Fibroblast of peridontal ligament (primary cell): Measurements from ENCODE around the gene PPP2R5D.
"Not testable (repeated sequence)": the region's sequence is repeated elsewhere in the genome, so short reads cannot be mapped to it uniquely, and the experiment has no call there.

Experiments
- DNase-seq: peaks from one replicate; pipeline ENCODE4 v3.0.0-alpha.2; 2010; ENCODE audit errors: extremely low read depth

PPP2R5D gene

GRCh38 chr6:42993445-42993844 lies 9.1 kb downstream of the PPP2R5D start:
- no peak for DNase-seq

DNA sequence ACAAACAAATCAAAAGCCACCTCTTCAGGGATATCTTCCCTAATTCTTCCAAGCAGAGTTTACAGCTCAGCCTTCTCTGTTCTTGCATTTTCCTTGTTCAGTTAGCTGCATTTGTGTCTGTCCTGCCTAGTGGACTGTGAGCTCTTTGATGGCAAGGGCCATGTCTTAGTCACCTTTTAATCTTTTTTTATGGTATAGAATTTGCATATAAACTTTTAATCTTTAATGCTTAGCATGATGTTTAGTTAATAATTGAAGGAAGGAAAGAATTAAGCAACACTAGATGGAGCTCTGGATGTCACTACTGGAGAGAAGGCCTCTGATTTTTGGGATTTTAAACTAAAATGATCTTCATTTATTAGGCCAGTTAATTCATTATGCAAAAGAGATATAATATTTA lies 12.1 kb downstream of the PPP2R5D start:
- DNase-seq: no peak

DNA sequence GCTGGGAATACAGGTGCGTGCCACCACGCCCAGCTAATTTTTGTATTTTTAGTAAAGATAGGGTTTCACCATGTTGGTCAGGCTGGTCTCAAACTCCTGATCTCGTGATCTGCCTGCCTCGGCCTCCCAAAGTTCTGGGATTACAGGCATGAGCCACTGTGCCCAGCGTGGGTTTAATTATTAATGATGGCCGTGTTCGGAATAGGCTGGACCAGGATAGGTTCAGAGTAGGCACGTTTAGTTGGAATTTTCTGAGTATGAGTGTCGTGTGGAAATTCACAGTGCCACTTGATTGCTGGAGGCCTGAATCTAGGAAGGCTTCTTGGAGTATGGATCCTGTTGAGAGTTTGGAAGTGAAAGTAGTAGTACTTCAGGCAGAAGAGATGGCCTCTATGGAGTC lies 13.8 kb downstream of the PPP2R5D start:
- DNase-seq: not testable (repeated sequence)

- no peak for DNase-seq
These were observed 17.5 kb downstream of the PPP2R5D start for GRCh38 chr6:43001843-43002242.

GRCh38 chr6:43005844-43006243 lies 21.5 kb downstream of the PPP2R5D start:
- DNase-seq: no peak

- DNase-seq: no peak
These were observed 21.9 kb downstream of the PPP2R5D start for GRCh38 chr6:43006251-43006650.

DNA sequence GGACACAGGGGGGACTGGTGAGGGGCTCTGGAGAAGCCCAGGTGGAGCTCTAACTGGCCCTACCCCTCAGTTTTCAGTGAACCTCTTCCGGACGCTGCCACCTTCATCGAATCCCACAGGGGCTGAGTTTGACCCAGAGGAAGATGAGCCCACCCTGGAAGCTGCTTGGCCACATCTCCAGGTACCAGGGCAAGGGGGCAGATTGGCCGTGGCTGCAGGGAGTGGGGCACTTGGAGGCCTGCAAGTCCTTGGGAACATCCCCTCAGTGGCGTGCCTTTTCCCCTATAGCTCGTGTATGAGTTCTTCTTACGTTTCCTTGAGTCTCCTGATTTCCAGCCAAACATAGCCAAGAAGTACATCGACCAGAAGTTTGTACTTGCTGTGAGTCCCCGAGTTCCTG lies 22.8 kb downstream of the PPP2R5D start:
- DNase-seq: no peak

DNA sequence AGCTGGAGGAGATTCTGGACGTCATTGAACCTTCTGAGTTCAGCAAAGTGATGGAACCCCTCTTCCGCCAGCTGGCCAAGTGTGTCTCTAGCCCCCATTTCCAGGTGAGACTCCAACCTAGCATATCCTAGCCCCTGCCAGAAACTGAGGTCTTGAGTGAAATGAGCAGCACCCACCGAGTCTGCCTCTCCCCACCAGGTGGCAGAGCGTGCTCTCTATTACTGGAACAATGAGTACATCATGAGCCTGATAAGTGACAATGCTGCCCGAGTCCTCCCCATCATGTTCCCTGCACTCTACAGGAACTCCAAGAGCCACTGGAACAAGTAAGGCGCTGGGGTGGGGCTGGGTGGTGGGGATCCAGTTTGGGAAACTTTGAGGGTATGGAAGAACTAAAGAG lies 24.8 kb downstream of the PPP2R5D start:
- DNase-seq: peak; percentile 26

- no peak for DNase-seq
These were observed 26.8 kb downstream of the PPP2R5D start for GRCh38 chr6:43011207-43011606.

- DNase-seq: no peak
These were observed 28.0 kb downstream of the PPP2R5D start for GRCh38 chr6:43012364-43012763.

GRCh38 chr6:43013097-43013842 lies 28.9 kb downstream of the PPP2R5D start:
- peak; percentile 41 for DNase-seq

DNA sequence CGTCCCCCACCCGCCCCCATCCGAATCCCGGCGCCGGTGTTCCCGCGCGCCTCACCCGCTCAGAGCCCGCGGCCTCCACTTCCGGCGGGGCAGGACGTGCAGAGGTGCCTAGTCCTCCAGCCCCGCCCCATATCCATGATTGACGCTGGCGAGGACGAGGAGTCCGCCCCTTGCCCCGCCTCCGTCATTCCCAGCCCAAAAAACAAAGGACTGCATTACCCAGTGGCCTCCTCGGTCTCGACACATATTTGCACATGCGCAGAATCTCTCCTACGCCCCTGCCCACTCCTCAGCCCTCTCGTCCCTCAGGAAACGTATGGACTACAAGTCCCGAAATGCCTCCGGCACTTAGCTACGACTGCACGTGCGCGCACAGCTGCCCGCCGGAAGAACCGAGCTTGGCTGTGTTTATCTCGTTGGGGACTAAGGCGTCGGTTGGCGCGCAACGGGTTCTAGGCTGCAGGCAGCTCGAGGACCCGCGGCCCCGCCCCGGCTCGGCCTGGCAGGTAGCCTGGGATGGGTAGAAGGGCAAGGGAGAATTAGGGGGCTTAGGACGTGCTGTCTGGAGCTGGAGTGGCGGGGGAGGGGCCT lies 29.6 kb downstream of the PPP2R5D start, which contains the start of the genes KLHDC3 and MEA1:
Gene KLHDC3 (plus strand): TSS at position 407 of the 591 bp plus-strand sequence. CDS start 2,944 bp downstream, outside the sequence.
Gene MEA1 (minus strand): TSS at position 104 of the 591 bp plus-strand sequence. CDS start 133 bp downstream, outside the sequence.
- DNase-seq: peak; percentile 100

DNA sequence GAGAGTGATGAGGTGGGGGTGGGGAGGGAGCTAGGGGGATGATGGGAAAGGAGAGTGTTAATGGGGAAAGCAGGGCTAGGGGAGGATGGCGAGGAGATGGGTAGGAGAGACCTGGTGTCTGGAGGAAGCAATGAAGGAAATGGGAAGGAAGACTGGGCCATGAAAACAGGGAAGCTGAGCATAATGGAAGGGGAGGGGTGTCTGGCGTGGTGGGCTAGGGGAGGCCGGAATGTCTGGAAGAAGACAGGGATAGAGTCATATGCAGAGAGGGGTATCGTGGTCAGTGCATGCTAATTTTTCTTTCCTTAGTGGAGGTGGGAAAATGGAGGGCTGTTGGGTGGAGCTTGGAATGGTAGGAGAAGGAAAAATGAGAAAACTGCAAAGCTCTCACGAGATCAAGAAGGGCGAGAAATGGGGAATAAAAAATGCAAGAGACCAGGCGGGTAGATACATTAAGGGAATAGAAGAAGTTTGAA lies 30.1 kb downstream of the PPP2R5D start:
- DNase-seq: peak; percentile 64

GRCh38 chr6:43016176-43016942 lies 32.0 kb downstream of the PPP2R5D start:
- DNase-seq: no peak

GRCh38 chr6:43016943-43017334 lies 32.6 kb downstream of the PPP2R5D start:
- no peak for DNase-seq

DNA sequence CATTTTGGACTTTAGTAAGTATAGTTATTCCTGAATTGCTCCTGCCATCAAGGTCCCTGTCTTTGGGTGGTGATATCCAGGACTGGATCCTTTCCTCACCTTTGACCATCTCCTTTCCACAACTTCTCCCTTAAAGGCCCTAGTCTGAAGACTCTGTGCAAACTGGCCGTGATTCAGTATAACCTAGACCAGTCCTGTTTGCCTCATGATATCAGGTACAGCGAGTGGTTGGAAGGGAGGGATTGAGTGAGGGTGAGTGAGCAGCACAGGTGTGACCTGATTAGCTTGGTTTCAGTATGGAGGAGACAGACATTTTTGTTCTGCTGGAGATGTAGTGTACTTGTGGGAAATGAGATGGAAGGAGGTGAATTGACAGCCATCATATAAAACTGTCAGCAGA lies 34.8 kb downstream of the PPP2R5D start:
- no peak for DNase-seq

- DNase-seq: no peak
These were observed 35.8 kb downstream of the PPP2R5D start for GRCh38 chr6:43020052-43020705.

- no peak for DNase-seq
These were observed 36.5 kb downstream of the PPP2R5D start for GRCh38 chr6:43020847-43021246.

- DNase-seq: peak; percentile 53
These were observed 37.1 kb downstream of the PPP2R5D start, which contains the start of gene RRP36 for GRCh38 chr6:43021270-43022047. RRP36 (plus strand) TSS chr6:43021623; CDS start chr6:43021655, 32 bp downstream.

- no peak for DNase-seq
These were observed 40.1 kb downstream of the PPP2R5D start for GRCh38 chr6:43024436-43024835.

DNA sequence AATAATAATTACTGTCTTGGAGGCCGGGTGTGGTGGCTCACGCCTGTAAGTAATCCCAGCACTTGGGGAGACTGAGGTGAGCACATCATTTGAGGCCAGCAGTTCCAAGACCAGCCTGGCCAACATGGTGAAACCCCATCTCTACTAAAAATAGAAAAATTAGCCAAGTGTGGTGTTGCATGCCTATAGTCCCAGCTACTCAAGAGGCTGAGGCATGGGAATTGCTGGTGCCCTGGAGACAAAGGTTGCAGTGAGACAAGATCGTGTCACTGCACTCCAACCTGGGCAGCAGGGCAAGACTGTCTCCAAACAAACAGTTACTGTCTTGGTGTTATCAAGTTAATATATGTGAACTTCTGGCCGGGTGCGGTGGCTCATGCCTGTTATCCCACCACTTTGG lies 42.0 kb downstream of the PPP2R5D start:
- DNase-seq: no peak
